Tibial nerve (tissue), 3 donors: ENCODE data around the gene DLG1.
"Not testable (repeated sequence)": the region's sequence is repeated elsewhere in the genome, so short reads cannot be mapped to it uniquely, and the experiment has no call there.

Source experiments
- POLR2A ChIP-seq, 2 donors: fragments of 450-650 bp; IDR thresholded peaks; one replicate each; pipeline ENCODE4 v1.6.1; 2017; ENCODE audit warnings: antibody characterized with exemption in 2 of 2, mild to moderate bottlenecking in 2 of 2, moderate library complexity in 2 of 2
- TF ChIP-seq, protein P1 (sequence below), 5 experiments: fragments of 200-600 bp in 3 of 5; fragments of 450-650 bp in 2 of 5; sonication (generic) in 3 of 5; IDR thresholded peaks; one replicate each; pipeline ENCODE4 v1.5.1; 2016 to 2019; ENCODE audit warnings: antibody characterized with exemption in 5 of 5, mild to moderate bottlenecking in 3 of 5, moderate library complexity in 2 of 5

DNA sequence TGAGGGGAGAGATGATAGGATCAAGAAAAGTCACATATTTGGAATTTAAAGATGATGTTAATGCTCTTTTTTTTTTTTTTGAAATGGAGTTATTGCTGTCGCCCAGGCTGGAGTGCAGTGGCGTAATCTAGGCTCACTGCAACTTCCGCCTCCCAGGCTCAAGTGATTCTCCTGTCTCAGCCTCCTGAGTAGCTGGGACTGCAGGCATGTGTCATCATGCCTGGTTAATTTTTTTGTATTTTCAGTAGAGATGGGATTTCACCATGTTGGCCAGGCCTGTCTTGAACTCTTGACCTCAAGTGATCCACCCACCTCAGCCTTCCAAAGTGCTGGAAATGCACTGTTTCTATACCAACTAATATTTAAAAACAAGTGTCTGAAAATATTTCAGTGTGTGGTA is 104.7 kb downstream of the DLG1 start:
- TF ChIP-seq, protein P1, sequence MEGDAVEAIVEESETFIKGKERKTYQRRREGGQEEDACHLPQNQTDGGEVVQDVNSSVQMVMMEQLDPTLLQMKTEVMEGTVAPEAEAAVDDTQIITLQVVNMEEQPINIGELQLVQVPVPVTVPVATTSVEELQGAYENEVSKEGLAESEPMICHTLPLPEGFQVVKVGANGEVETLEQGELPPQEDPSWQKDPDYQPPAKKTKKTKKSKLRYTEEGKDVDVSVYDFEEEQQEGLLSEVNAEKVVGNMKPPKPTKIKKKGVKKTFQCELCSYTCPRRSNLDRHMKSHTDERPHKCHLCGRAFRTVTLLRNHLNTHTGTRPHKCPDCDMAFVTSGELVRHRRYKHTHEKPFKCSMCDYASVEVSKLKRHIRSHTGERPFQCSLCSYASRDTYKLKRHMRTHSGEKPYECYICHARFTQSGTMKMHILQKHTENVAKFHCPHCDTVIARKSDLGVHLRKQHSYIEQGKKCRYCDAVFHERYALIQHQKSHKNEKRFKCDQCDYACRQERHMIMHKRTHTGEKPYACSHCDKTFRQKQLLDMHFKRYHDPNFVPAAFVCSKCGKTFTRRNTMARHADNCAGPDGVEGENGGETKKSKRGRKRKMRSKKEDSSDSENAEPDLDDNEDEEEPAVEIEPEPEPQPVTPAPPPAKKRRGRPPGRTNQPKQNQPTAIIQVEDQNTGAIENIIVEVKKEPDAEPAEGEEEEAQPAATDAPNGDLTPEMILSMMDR (IDR thresholded peaks at IDR 0.05) = not testable (repeated sequence)
- not testable (repeated sequence) for TF ChIP-seq POLR2A (IDR thresholded peaks at IDR 0.05)
